HepG2 (cell line): Measurements from ENCODE around the gene PMVK. TPM values are rescaled to one million over a fixed set of nuclear protein-coding genes. Genes with fewer than 3 reads are reported as not detected.
A peak's percentile ranks its signal among the peaks of the same experiment; 100 is the strongest.

ENCODE experiments used
- DR1 ChIP-seq: sonication (generic); formaldehyde crosslinking; IDR thresholded peaks from 2 replicates; pipeline ENCODE4 v1.8.0; 2021; ENCODE audit warnings: mild to moderate bottlenecking, missing genetic modification reagents, inconsistent platforms
- FOXK1 ChIP-seq: sonication (generic); formaldehyde crosslinking; IDR thresholded peaks from 2 replicates; pipeline ENCODE4 v1.4.0; 2020; ENCODE audit warnings: low read depth, missing genetic modification reagents, borderline replicate concordance
- HMGXB4 ChIP-seq, 2 experiments: sonication (generic) in 1 of 2; formaldehyde crosslinking in 1 of 2; IDR thresholded peaks; 2 replicates each; pipeline versions ENCODE4 v1.4.0 to v1.6.1; 2018 to 2020; ENCODE audit warnings: missing genetic modification reagents in 2 of 2, borderline replicate concordance in 1 of 2, low read depth in 1 of 2, mild to moderate bottlenecking in 1 of 2, missing biosample characterization in 1 of 2
- KLF11 ChIP-seq: IDR thresholded peaks from 2 replicates; pipeline ENCODE4 v1.6.1; 2016; ENCODE audit warnings: missing compliant biosample characterization
- MEIS1 ChIP-seq: sonication (generic); formaldehyde crosslinking; IDR thresholded peaks from 2 replicates; pipeline ENCODE4 v1.9.0; 2021; ENCODE audit warnings: mild to moderate bottlenecking, missing genetic modification reagents, moderate library complexity, borderline replicate concordance
- PATZ1 ChIP-seq: sonication (generic); formaldehyde crosslinking; IDR thresholded peaks from 2 replicates; pipeline ENCODE4 v1.4.0; 2020; ENCODE audit warnings: missing genetic modification reagents
- PBX2 ChIP-seq: IDR thresholded peaks from 2 replicates; pipeline ENCODE4 v1.6.1; 2016; ENCODE audit warnings: control low read depth
- RNF219 ChIP-seq: sonication (generic); formaldehyde crosslinking; IDR thresholded peaks from 2 replicates; pipeline ENCODE4 v1.5.0; 2020; ENCODE audit warnings: mild to moderate bottlenecking, missing genetic modification reagents
- SMARCC2 ChIP-seq: fragments of 450-650 bp; IDR thresholded peaks from 2 replicates; pipeline ENCODE4 v1.6.1; 2017; ENCODE audit warnings: antibody characterized with exemption, mild to moderate bottlenecking
- THAP9 ChIP-seq: sonication (generic); formaldehyde crosslinking; IDR thresholded peaks from 2 replicates; pipeline ENCODE4; 2020; ENCODE audit warnings: missing genetic modification reagents, mild to moderate bottlenecking, borderline replicate concordance
- YEATS2 ChIP-seq: sonication (generic); formaldehyde crosslinking; IDR thresholded peaks from 2 replicates; pipeline ENCODE4 v1.4.0; 2020; ENCODE audit warnings: missing genetic modification reagents, borderline replicate concordance
- ZGPAT ChIP-seq: IDR thresholded peaks from 2 replicates; pipeline ENCODE4 v1.6.1; 2016; ENCODE audit warnings: mild to moderate bottlenecking
- ZNF430 ChIP-seq: sonication (generic); formaldehyde crosslinking; IDR thresholded peaks from 2 replicates; pipeline ENCODE4 v1.9.0; 2021; ENCODE audit warnings: mild to moderate bottlenecking, missing genetic modification reagents
- ZNF44 ChIP-seq: sonication (generic); formaldehyde crosslinking; IDR thresholded peaks from 2 replicates; pipeline ENCODE4 v1.5.1; 2020; ENCODE audit warnings: mild to moderate bottlenecking, missing genetic modification reagents
- ZNF720 ChIP-seq: sonication (generic); formaldehyde crosslinking; IDR thresholded peaks from 2 replicates; pipeline ENCODE4 v1.4.0; 2020; ENCODE audit warnings: missing genetic modification reagents
- polyA plus RNA-seq, 8 experiments: library from polyadenylated mRNA; depleted of rRNA in 3 of 8; stranded (reverse) in 7 of 8; unstranded in 1 of 8; fragments of >200 nt; fragmentation: Illumina TruSeq in 4 of 8; extraction: Trizol in 4 of 8; gene quantifications; 2 replicates each; pipeline versions ENCODE4 v1.2.1 to v1.2.3, GENCODE V29; 2011 to 2016; ENCODE audit warnings: low read depth in 4 of 8, missing spikeins in 1 of 8, mixed read lengths in 1 of 8; ENCODE audit not compliant: insufficient read depth in 1 of 8
- total RNA-seq, 5 experiments: library from RNA; depleted of rRNA; stranded (reverse); fragments of >200 nt; fragmentation: Illumina TruSeq; extraction: Trizol; gene quantifications; 2 replicates each; pipeline ENCODE4 v1.2.3, GENCODE V29; 2016; ENCODE audit warnings: low read depth in 1 of 5

PMVK gene
- total and polyA plus RNA-seq, 2 of the 13 experiments (the other 11 are each of a cell fraction or from before 2014, with no cell fraction given), result 3.9 to 12.6 TPM

- peak; percentile 38; the same call in 1 of the 2 replicates for TF ChIP-seq PATZ1 (CRISPR knock-in tag)
- peak; percentile 59 for TF ChIP-seq DR1
- peak; percentile 76; the same call in 1 of the 2 replicates for TF ChIP-seq ZGPAT (CRISPR knock-in tag)
- no peak for TF ChIP-seq MEIS1
- peak; percentile 75; the same call in 1 of the 2 replicates for TF ChIP-seq ZNF44 (CRISPR knock-in tag)
- TF ChIP-seq YEATS2, result peak; percentile 97
- peak; percentile 74; the same call in 1 of the 2 replicates for TF ChIP-seq THAP9
- peak; percentile 80 for TF ChIP-seq FOXK1 (CRISPR knock-in tag)
- no peak for TF ChIP-seq SMARCC2
- peak; percentile 69; the same call in 1 of the 2 replicates for TF ChIP-seq KLF11
- peak; percentile 100 for TF ChIP-seq PBX2 (CRISPR knock-in tag)
- TF ChIP-seq HMGXB4 (CRISPR knock-in tag; IDR thresholded peaks at IDR 0.05; ENCODE audit: borderline replicate concordance in 1 of 2, low read depth in 1 of 2), result 0 out of 4 replicates have a peak, but pooled peaks of 1 of the 2 experiments have one; percentile 25
- TF ChIP-seq ZNF720 (CRISPR knock-in tag), result no peak
- 0 out of 2 replicates have a peak, but pooled peaks have one; percentile 20 for TF ChIP-seq ZNF430 (CRISPR knock-in tag)
- TF ChIP-seq RNF219, result no peak
Measured at GRCh38 chr1:154982897-154983648, 46.6 kb upstream of the PMVK start, which contains the start of gene FLAD1 (continued).
